Measurements from ENCODE around the gene SEMA6A. TPM values are rescaled to one million over a fixed set of nuclear protein-coding genes. Genes with fewer than 3 reads are reported as not detected.
"Not testable (repeated sequence)": the region's sequence is repeated elsewhere in the genome, so short reads cannot be mapped to it uniquely, and the experiment has no call there.

SEMA6A gene
- polyA plus RNA-seq, 1 donor (not counting 4 experiments of a cell fraction or from before 2014, with no cell fraction given) = 0.68 TPM

DNA sequence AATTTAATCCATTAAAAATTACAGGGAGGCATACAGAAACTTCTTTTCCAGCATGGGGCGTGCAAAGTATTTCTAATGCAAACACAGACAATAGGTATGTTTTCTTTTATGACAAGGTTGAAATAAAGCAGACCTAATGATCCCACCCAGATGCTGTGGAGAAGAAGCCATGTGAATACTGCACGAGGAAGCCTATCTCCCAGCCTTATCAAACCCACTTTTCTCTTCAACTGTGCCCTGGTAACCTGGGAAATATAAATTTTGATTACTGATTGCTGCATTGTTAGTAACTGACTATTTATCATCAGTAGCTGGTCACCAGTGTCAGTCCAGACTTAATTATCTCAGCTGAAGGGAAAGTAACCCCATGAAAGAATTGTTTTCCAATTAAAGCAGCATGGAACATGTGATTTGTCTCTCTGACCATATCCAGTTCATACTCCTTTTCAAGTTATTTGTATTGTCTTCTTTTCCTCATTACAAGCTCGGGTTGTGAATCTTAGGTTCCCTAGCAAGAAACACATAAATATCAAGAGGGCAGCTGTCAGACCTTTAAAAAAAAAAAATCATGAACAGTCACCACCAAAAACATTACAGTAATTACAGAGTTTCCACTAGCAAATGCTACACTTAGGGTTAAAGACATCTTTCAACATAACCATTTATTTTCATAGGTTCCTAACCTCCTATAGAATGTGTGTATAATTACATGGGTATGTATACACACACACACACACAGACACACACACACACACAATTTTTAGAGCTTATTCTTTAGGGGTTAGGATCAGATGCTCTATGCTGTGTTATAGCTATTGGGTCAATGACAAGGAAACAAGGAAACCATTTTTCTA is 50.3 kb downstream of the SEMA6A start:
- Histone ChIP-seq H3K4me2 (ENCODE audit: control insufficient read depth, extremely low read depth, insufficient read depth, low read depth, low read length) (no peak overlapping the region), H2AFZ (ENCODE audit: control insufficient read depth, low read length) (no peak overlapping the region), H3K9me1 (ENCODE audit: control insufficient read depth, extremely low read depth, insufficient read depth, low read length) (no peaks in the 10 kb centered on the region), H3K36me3 (ENCODE audit: control insufficient read depth in 2 of 2, extremely low read depth in 1 of 2, insufficient read depth in 2 of 2, low read length in 2 of 2) (no peaks in the 10 kb centered on the region), H3K27me3 (ENCODE audit: control insufficient read depth, extremely low read depth, insufficient read depth, low read length) (no peaks in the 10 kb centered on the region), H3K9ac (ENCODE audit: control insufficient read depth, extremely low read depth, insufficient read depth, low read length) (no peak overlapping the region), H3K4me3 (ENCODE audit: control insufficient read depth in 2 of 3, extremely low read depth in 1 of 3, insufficient read depth in 2 of 3, low read depth in 1 of 3, low read length in 3 of 3) (no peak overlapping the region), H4K20me1 (ENCODE audit: control insufficient read depth, extremely low read depth, insufficient read depth, low read length) (no peaks in the 10 kb centered on the region), H3K79me2 (ENCODE audit: control insufficient read depth, insufficient read depth, low read length) (no peaks in the 10 kb centered on the region), H3K4me1 (ENCODE audit: control insufficient read depth, extremely low read depth, insufficient read depth, low read length) (peaks cover 5% of the 10 kb centered on the region), H3K9me3 (ENCODE audit: control insufficient read depth, low read depth, low read length) (no peaks in the 10 kb centered on the region), H3K27ac (ENCODE audit: control insufficient read depth, insufficient read depth, low read length) (no peak overlapping the region)
- dilution Hi-C loops (cut with MboI; ENCODE audit: extremely low pct_ligation_motif_present, low sequenced_read_pairs) = no loop called here
- TF ChIP-seq EZH2 (IDR thresholded peaks at IDR 0.05; ENCODE audit: low read length) = no peak
- no peak for TF ChIP-seq CTCF (optimal IDR thresholded peaks at IDR 0.05 in 1 of 3, IDR thresholded peaks at IDR 0.05 in 1 of 3, conservative IDR thresholded peaks at IDR 0.05 in 1 of 3; ENCODE audit: extremely low read depth in 1 of 3, insufficient read depth in 2 of 3, low read length in 3 of 3)
- FAIRE-seq = no peak
- no peak for DNase-seq (ENCODE audit: low read depth, low spot score)

- H2AFZ ChIP-seq (ENCODE audit: control insufficient read depth, low read length); FAIRE-seq; H3K9me1 ChIP-seq (ENCODE audit: control insufficient read depth, extremely low read depth, insufficient read depth, low read length); H3K79me2 ChIP-seq (ENCODE audit: control insufficient read depth, insufficient read depth, low read length); H3K27ac ChIP-seq (ENCODE audit: control insufficient read depth, insufficient read depth, low read length); dilution Hi-C loops (cut with MboI; ENCODE audit: extremely low pct_ligation_motif_present, low sequenced_read_pairs); H3K9me3 ChIP-seq (ENCODE audit: control insufficient read depth, low read depth, low read length); H3K9ac ChIP-seq (ENCODE audit: control insufficient read depth, extremely low read depth, insufficient read depth, low read length); H3K4me2 ChIP-seq (ENCODE audit: control insufficient read depth, extremely low read depth, insufficient read depth, low read depth, low read length); H3K27me3 ChIP-seq (ENCODE audit: control insufficient read depth, extremely low read depth, insufficient read depth, low read length); H4K20me1 ChIP-seq (ENCODE audit: control insufficient read depth, extremely low read depth, insufficient read depth, low read length); DNase-seq (ENCODE audit: low read depth, low spot score); H3K36me3 ChIP-seq (ENCODE audit: control insufficient read depth in 2 of 2, extremely low read depth in 1 of 2, insufficient read depth in 2 of 2, low read length in 2 of 2); H3K4me3 ChIP-seq (ENCODE audit: control insufficient read depth in 2 of 3, extremely low read depth in 1 of 3, insufficient read depth in 2 of 3, low read depth in 1 of 3, low read length in 3 of 3): not testable (repeated sequence)
- peaks cover 13% of the 10 kb centered on the region for H3K4me1 ChIP-seq (ENCODE audit: control insufficient read depth, extremely low read depth, insufficient read depth, low read length)
Measured at GRCh38 chr5:116523182-116523581, 51.4 kb downstream of the SEMA6A start.
